ENCODE results near the gene CD8A.

GRCh38 chr2:86832334-86833096 is 41.8 kb upstream of the CD8A start:
- no peak for TF ChIP-seq CTCF (IDR thresholded peaks at IDR 0.05)
- no peak for TF ChIP-seq POLR2AphosphoS5 (IDR thresholded peaks at IDR 0.05)
- TF ChIP-seq POLR2A (IDR thresholded peaks at IDR 0.05) = no peak

Data from stomach (tissue), 4 donors.